ENCODE data around the gene PAX5.

Gene PAX5

GRCh38 chr9:36854034-36854433, 180.0 kb downstream of the PAX5 start:
- CTCF ChIA-PET = interaction anchor here (0.9 to 2.9 kb wide), 4 partner anchors 9 to 165 kb away, joined by 3 to 21 read pairs (median 4); no protein-coding TSS in a partner anchor
- no peaks in the 10 kb centered on the region for H3K4me1 ChIP-seq (ENCODE audit: control insufficient read depth, insufficient read depth, low read length)

GRCh38 chr9:36853233-36853632, 180.8 kb downstream of the PAX5 start:
- TF ChIP-seq ZFP37 (tag by site-specific recombination; IDR thresholded peaks at IDR 0.05) (no peak), ZNF335 (tag by site-specific recombination; conservative IDR thresholded peaks at IDR 0.05) (no peak), ZNF292 (tag by site-specific recombination; IDR thresholded peaks at IDR 0.05; ENCODE audit: borderline replicate concordance, low read depth) (no peak), ZBTB48 (tag by site-specific recombination; IDR thresholded peaks at IDR 0.05) (no peak), WT1 (tag by site-specific recombination; IDR thresholded peaks at IDR 0.05) (no peak), ZNF2 (tag by site-specific recombination; IDR thresholded peaks at IDR 0.05) (no peak), ZNF629 (tag by site-specific recombination; IDR thresholded peaks at IDR 0.05) (no peak), ZNF623 (tag by site-specific recombination; IDR thresholded peaks at IDR 0.05) (no peak), ZNF660 (tag by site-specific recombination; IDR thresholded peaks at IDR 0.05) (no peak), ZNF138 (tag by site-specific recombination; IDR thresholded peaks at IDR 0.05; ENCODE audit: borderline replicate concordance) (no peak), ZNF501 (tag by site-specific recombination; IDR thresholded peaks at IDR 0.05) (no peak), GLIS2 (tag by site-specific recombination; IDR thresholded peaks at IDR 0.05) (no peak), ZFHX2 (tag by site-specific recombination; conservative IDR thresholded peaks at IDR 0.05) (no peak), ZNF664 (tag by site-specific recombination; IDR thresholded peaks at IDR 0.05) (no peak), ZNF791 (tag by site-specific recombination; IDR thresholded peaks at IDR 0.05) (no peak), YY1 (tag by site-specific recombination; IDR thresholded peaks at IDR 0.05) (no peak), TRIM28 (IDR thresholded peaks at IDR 0.05; ENCODE audit: borderline replicate concordance, low read length) (no peak)
- TF ChIP-seq, protein P1, sequence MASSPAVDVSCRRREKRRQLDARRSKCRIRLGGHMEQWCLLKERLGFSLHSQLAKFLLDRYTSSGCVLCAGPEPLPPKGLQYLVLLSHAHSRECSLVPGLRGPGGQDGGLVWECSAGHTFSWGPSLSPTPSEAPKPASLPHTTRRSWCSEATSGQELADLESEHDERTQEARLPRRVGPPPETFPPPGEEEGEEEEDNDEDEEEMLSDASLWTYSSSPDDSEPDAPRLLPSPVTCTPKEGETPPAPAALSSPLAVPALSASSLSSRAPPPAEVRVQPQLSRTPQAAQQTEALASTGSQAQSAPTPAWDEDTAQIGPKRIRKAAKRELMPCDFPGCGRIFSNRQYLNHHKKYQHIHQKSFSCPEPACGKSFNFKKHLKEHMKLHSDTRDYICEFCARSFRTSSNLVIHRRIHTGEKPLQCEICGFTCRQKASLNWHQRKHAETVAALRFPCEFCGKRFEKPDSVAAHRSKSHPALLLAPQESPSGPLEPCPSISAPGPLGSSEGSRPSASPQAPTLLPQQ (tag by site-specific recombination; IDR thresholded peaks at IDR 0.05) = no peak
- TF ChIP-seq, protein P2, sequence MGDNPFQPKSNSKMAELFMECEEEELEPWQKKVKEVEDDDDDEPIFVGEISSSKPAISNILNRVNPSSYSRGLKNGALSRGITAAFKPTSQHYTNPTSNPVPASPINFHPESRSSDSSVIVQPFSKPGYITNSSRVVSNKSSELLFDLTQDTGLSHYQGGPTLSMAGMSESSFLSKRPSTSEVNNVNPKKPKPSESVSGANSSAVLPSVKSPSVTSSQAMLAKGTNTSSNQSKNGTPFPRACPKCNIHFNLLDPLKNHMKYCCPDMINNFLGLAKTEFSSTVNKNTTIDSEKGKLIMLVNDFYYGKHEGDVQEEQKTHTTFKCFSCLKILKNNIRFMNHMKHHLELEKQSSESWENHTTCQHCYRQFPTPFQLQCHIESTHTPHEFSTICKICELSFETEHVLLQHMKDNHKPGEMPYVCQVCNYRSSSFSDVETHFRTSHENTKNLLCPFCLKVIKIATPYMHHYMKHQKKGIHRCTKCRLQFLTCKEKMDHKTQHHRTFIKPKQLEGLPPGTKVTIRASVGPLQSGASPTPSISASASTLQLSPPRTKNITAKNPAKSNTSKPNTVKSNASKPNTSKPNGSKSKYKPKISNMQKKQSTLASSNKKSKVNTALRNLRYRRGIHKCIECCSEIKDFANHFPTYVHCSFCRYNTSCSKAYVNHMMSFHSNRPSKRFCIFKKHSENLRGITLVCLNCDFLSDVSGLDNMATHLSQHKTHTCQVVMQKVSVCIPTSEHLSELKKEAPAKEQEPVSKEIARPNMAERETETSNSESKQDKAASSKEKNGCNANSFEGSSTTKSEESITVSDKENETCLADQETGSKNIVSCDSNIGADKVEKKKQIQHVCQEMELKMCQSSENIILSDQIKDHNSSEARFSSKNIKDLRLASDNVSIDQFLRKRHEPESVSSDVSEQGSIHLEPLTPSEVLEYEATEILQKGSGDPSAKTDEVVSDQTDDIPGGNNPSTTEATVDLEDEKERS (tag by site-specific recombination; IDR thresholded peaks at IDR 0.05) = no peak
- POLR2A ChIA-PET = no interaction called here
- Histone ChIP-seq H3K4me1 (ENCODE audit: control insufficient read depth, insufficient read depth, low read length) (no peaks in the 10 kb centered on the region), H3K4me3 (ENCODE audit: low read depth, low read length) (no peak overlapping the region), H3K36me3 (ENCODE audit: control insufficient read depth in 2 of 2, insufficient read depth in 1 of 2, low read length in 2 of 2) (no peaks in the 10 kb centered on the region), H3K27ac (ENCODE audit: extremely low read depth, low read depth, low read length) (no peak overlapping the region), H3K9me3 (ENCODE audit: control insufficient read depth, insufficient read depth, low read depth, low read length) (no peaks in the 10 kb centered on the region)
- CTCF ChIA-PET = interaction anchor here (0.6 to 2.9 kb wide), 6 partner anchors 13 to 323 kb away, joined by 3 to 21 read pairs (median 3); no protein-coding TSS in a partner anchor

More at GRCh38 chr9:36854034-36854433, 180.0 kb downstream of the PAX5 start:
- Histone ChIP-seq H3K4me3 (ENCODE audit: low read depth, low read length) (no peak overlapping the region), H3K27ac (ENCODE audit: extremely low read depth, low read depth, low read length) (no peak overlapping the region), H3K36me3 (ENCODE audit: control insufficient read depth in 2 of 2, insufficient read depth in 1 of 2, low read length in 2 of 2) (no peaks in the 10 kb centered on the region), H3K9me3 (ENCODE audit: control insufficient read depth, insufficient read depth, low read depth, low read length) (no peaks in the 10 kb centered on the region)
- TF ChIP-seq, protein P3, sequence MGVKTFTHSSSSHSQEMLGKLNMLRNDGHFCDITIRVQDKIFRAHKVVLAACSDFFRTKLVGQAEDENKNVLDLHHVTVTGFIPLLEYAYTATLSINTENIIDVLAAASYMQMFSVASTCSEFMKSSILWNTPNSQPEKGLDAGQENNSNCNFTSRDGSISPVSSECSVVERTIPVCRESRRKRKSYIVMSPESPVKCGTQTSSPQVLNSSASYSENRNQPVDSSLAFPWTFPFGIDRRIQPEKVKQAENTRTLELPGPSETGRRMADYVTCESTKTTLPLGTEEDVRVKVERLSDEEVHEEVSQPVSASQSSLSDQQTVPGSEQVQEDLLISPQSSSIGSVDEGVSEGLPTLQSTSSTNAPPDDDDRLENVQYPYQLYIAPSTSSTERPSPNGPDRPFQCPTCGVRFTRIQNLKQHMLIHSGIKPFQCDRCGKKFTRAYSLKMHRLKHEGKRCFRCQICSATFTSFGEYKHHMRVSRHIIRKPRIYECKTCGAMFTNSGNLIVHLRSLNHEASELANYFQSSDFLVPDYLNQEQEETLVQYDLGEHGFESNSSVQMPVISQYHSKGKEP (tag by site-specific recombination; IDR thresholded peaks at IDR 0.05) = no peak
- no peak for TF ChIP-seq ZNF37A (tag by site-specific recombination; IDR thresholded peaks at IDR 0.05)
- POLR2A ChIA-PET = no interaction called here

Measured in HEK293 (cell line).